A549 (cell line): Measurements from ENCODE around the gene ATP5F1E. TPM values are rescaled to one million over a fixed set of nuclear protein-coding genes. Genes with fewer than 3 reads are reported as not detected.

Experiments
- ATAC-seq, 2 experiments: fragments of 200-7000 bp in 1 of 2; fragments of >200 bp in 1 of 2; cut with Nextera tagmentation in 1 of 2; cut with Tn5 transposase in 1 of 2; 3 replicates each; pipeline versions ENCODE4 v1.8.0 to v1.9.1; 2018 to 2020; ENCODE audit warnings: mild to moderate bottlenecking in 1 of 2, moderate library complexity in 1 of 2
- CTCF ChIA-PET: fragments of 300-600 bp; sonication (Branson Sonifier 250); formaldehyde crosslinking; extraction: SDS; loops from one replicate; lab custom pipeline; 2021; ENCODE audit warnings: antibody characterized with exemption, inconsistent platforms; lab: Yijun Ruan, JAX
- POLR2A ChIA-PET: fragments of 350-600 bp; formaldehyde crosslinking; extraction: SDS; loops from one replicate; lab custom pipeline; 2021; ENCODE audit warnings: antibody characterized with exemption, inconsistent platforms; lab: Yijun Ruan, JAX
- DNase-seq, 2 experiments: peaks; one replicate each; pipeline versions ENCODE4 v3.0.0 to v3.0.0-alpha.2; 2011 to 2016; ENCODE audit warnings: low read depth in 1 of 2, low spot score in 1 of 2
- FAIRE-seq: peaks from 2 replicates; lab custom pipeline; 2011; peaks lifted over from hg19 to GRCh38; lab: Jason Lieb, UNC
- H3K27ac ChIP-seq, 2 experiments: fragments of >200 bp; sonication (Bioruptor Twin); formaldehyde crosslinking; 3 replicates each; pipeline ENCODE4 v1.5.1; 2016 to 2017
- H3K4me1 ChIP-seq: fragments of >200 bp; sonication (Bioruptor Twin); formaldehyde crosslinking; 3 replicates; pipeline ENCODE4 v1.6.1; 2016
- H3K4me2 ChIP-seq: fragments of >200 bp; sonication (Bioruptor Twin); formaldehyde crosslinking; 3 replicates; pipeline ENCODE4 v1.6.1; 2016
- H3K4me3 ChIP-seq: fragments of >200 bp; sonication (Bioruptor Twin); formaldehyde crosslinking; 3 replicates; pipeline ENCODE4 v1.5.1; 2016
- H3K9me3 ChIP-seq: fragments of >200 bp; sonication (Bioruptor Twin); formaldehyde crosslinking; 3 replicates; pipeline ENCODE4 v1.6.1; 2016
- CBX2 ChIP-seq: fragments of 200-600 bp; sonication (generic); IDR thresholded peaks from 2 replicates; pipeline ENCODE4 v1.6.1; 2016; ENCODE audit warnings: low read depth, mild to moderate bottlenecking, borderline replicate concordance
- CBX8 ChIP-seq: fragments of 200-600 bp; sonication (generic); IDR thresholded peaks from 2 replicates; pipeline ENCODE4 v1.6.1; 2016
- CEBPB ChIP-seq, 2 experiments: fragments of >200 bp in 1 of 2; sonication (Bioruptor Twin) in 1 of 2; formaldehyde crosslinking in 1 of 2; IDR thresholded peaks; 2 replicates each; pipeline ENCODE4 v1.6.1; 2012 to 2016
- CHD2 ChIP-seq: fragments of 150-350 bp; IDR thresholded peaks from 2 replicates; pipeline ENCODE4 v1.6.1; 2014; ENCODE audit warnings: low read length; ENCODE audit not compliant: partially characterized antibody
- EHF ChIP-seq: fragments of 250-450 bp; sonication (Bioruptor Pico); IDR thresholded peaks from 2 replicates; pipeline ENCODE4 v1.5.0; 2020; ENCODE audit warnings: mild to moderate bottlenecking
- FOXS1 ChIP-seq: fragments of 250-450 bp; sonication (Bioruptor Pico); IDR thresholded peaks from 2 replicates; pipeline ENCODE4 v1.5.0; 2020; ENCODE audit warnings: mild to moderate bottlenecking, moderate library complexity
- GATA3 ChIP-seq: IDR thresholded peaks from 2 replicates; pipeline ENCODE4 v1.6.1; 2012; ENCODE audit warnings: borderline replicate concordance
- HDAC2 ChIP-seq: fragments of 200-600 bp; sonication (generic); IDR thresholded peaks from 2 replicates; pipeline ENCODE4 v1.6.1; 2016
- HEYL ChIP-seq: fragments of 250-450 bp; sonication (Bioruptor Pico); IDR thresholded peaks from 2 replicates; pipeline ENCODE4 v1.8.0; 2021; ENCODE audit warnings: mild to moderate bottlenecking, moderate library complexity
- HOXA7 ChIP-seq: fragments of 250-450 bp; sonication (Bioruptor Pico); IDR thresholded peaks from 2 replicates; pipeline ENCODE4 v1.5.0; 2020; ENCODE audit warnings: mild to moderate bottlenecking, moderate library complexity
- JUN ChIP-seq, 2 experiments: fragments of >200 bp; sonication (Bioruptor Twin); formaldehyde crosslinking; IDR thresholded peaks; 2 replicates in 1 of 2; 3 replicates in 1 of 2; pipeline ENCODE4 v1.6.1; 2016 to 2017
- JUNB ChIP-seq: fragments of >200 bp; sonication (Bioruptor Twin); formaldehyde crosslinking; IDR thresholded peaks from 2 replicates; pipeline ENCODE4 v1.6.1; 2016
- KDM1A ChIP-seq: fragments of 200-600 bp; sonication (generic); IDR thresholded peaks from 2 replicates; pipeline ENCODE4 v1.6.1; 2016; ENCODE audit warnings: low read depth, mild to moderate bottlenecking
- KDM5A ChIP-seq: fragments of 200-600 bp; sonication (generic); IDR thresholded peaks from 2 replicates; pipeline ENCODE4 v1.6.1; 2016; ENCODE audit warnings: antibody characterized with exemption, mild to moderate bottlenecking
- MAFK ChIP-seq: fragments of 450-650 bp; IDR thresholded peaks from 2 replicates; pipeline ENCODE4 v1.6.1; 2014; ENCODE audit not compliant: partially characterized antibody
- MAZ ChIP-seq: fragments of 150-350 bp; IDR thresholded peaks from 2 replicates; pipeline ENCODE4 v1.6.1; 2014; ENCODE audit warnings: antibody characterized with exemption, low read depth, low read length, borderline replicate concordance
- NR3C1 ChIP-seq: fragments of >200 bp; sonication (Bioruptor Twin); formaldehyde crosslinking; IDR thresholded peaks from 3 replicates; pipeline ENCODE4 v1.6.1; 2017
- POLR2A ChIP-seq: IDR thresholded peaks from 2 replicates; pipeline ENCODE4 v1.6.1; 2012; ENCODE audit warnings: mild to moderate bottlenecking, low read length
- POLR2AphosphoS2 ChIP-seq: conservative IDR thresholded peaks from 2 replicates; pipeline ENCODE4 v1.6.1; 2012; ENCODE audit warnings: low read length, improper control_type of control experiment, inconsistent platforms
- RAD21 ChIP-seq, 2 experiments: fragments of >200 bp in 1 of 2; sonication (Bioruptor Twin) in 1 of 2; formaldehyde crosslinking in 1 of 2; IDR thresholded peaks in 1 of 2; conservative IDR thresholded peaks in 1 of 2; 2 replicates in 1 of 2; 3 replicates in 1 of 2; pipeline ENCODE4 v1.6.1; 2012 to 2018; ENCODE audit warnings: inconsistent platforms in 1 of 2
- RFX5 ChIP-seq: fragments of 450-650 bp; IDR thresholded peaks from 2 replicates; pipeline ENCODE4 v1.7.1; 2014; ENCODE audit warnings: antibody characterized with exemption, mild to moderate bottlenecking, moderate library complexity
- RNF2 ChIP-seq: fragments of 200-600 bp; sonication (generic); IDR thresholded peaks from 2 replicates; pipeline ENCODE4 v1.6.1; 2016; ENCODE audit warnings: low read depth, mild to moderate bottlenecking, antibody characterized with exemption, moderate library complexity, borderline replicate concordance
- TFCP2L1 ChIP-seq: fragments of 250-450 bp; sonication (Bioruptor Pico); IDR thresholded peaks from 2 replicates; pipeline ENCODE4 v1.5.0; 2021; ENCODE audit warnings: mild to moderate bottlenecking
- TP53 ChIP-seq: fragments of 250-450 bp; sonication (Bioruptor Pico); IDR thresholded peaks from 2 replicates; pipeline ENCODE4 v1.5.0; 2021; ENCODE audit warnings: mild to moderate bottlenecking, moderate library complexity
- ZFP36 ChIP-seq: fragments of 450-650 bp; IDR thresholded peaks from 2 replicates; pipeline ENCODE4 v1.6.1; 2014; ENCODE audit warnings: borderline replicate concordance; ENCODE audit not compliant: partially characterized antibody
- WGBS: methylation state at CpG from one replicate; pipeline ENCODE4 v1.1.6; 2017; ENCODE audit errors: missing lambda C conversion rate; 5-methylcytosine and 5-hydroxymethylcytosine counted together
- polyA plus RNA-seq, 4 experiments: library from polyadenylated mRNA; depleted of rRNA in 3 of 4; stranded (reverse); fragments of >200 nt; fragmentation: RNase III in 1 of 4; extraction: RNeasy Plus Mini Kit Qiagen cat#74134 plus additional on column Dnase treatment in 1 of 4; gene quantifications; 2 replicates in 3 of 4; 3 replicates in 1 of 4; pipeline ENCODE4 v1.2.3, GENCODE V29; 2011 to 2017
- TF ChIP-seq, protein P1 (sequence below): fragments of >200 bp; sonication (Bioruptor Twin); formaldehyde crosslinking; IDR thresholded peaks from 3 replicates; pipeline ENCODE4 v1.5.1; 2016
- TF ChIP-seq, protein P2 (sequence below): fragments of >200 bp; sonication (Bioruptor Twin); formaldehyde crosslinking; IDR thresholded peaks from 3 replicates; pipeline ENCODE4 v1.6.1; 2016
- TF ChIP-seq, protein P3 (sequence below): fragments of 450-650 bp; IDR thresholded peaks from 2 replicates; pipeline ENCODE4 v1.6.1; 2014; ENCODE audit warnings: antibody characterized with exemption
- TF ChIP-seq, protein P4 (sequence below): fragments of 250-450 bp; sonication (Bioruptor Pico); IDR thresholded peaks from 2 replicates; pipeline ENCODE4 v1.5.0; 2021; ENCODE audit warnings: mild to moderate bottlenecking, moderate library complexity, borderline replicate concordance

ATP5F1E gene
- polyA plus RNA-seq, 2 of the 4 experiments (the other 2 are of a cell fraction), result 84.9 to 108 TPM

DNA sequence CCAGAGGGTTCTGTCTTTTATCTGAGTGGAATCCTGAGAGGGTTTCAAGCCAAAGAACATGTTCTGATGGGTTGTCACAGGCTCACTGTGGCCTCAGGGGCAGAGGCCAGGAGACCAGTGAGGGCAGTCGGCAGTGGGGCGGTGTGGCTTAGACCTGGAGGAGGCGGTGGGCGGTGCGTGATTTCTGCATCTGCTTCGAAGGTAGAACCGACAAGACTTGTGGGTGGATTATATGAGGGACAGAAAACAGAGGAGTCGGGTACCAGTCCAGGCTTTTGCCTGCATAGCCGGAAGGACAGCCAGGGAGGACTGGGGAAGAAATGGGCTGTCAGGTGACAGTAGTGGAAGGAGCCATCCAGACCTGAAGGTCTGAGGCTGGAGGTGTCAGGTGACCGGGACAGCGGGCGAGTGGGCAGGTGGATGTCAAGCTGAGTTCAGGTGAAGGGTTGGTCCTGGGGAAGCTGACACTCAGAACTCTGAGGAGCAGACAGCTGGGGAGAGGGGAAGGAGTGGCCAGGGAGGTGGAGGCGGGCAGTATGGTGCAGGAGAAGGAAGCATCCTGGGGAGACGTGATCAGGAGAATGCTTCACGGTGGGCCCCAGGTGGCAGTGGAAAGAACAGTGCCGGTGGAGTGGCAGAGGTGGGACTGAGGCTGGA lies 28.2 kb downstream of the ATP5F1E start:
- ChIA-PET POLR2A (no interaction called here), CTCF (no interaction called here)
- WGBS, result 94% methylated on average over 16 of the region's 16 CpGs
- Histone ChIP-seq H3K4me2 (no peak overlapping the region), H3K4me1 (peaks cover 21% of the 10 kb centered on the region), H3K27ac (no peak overlapping the region), H3K4me3 (no peak overlapping the region), H3K9me3 (no peaks in the 10 kb centered on the region)
- ATAC-seq (no peak), FAIRE-seq (no peak), DNase-seq (no peak)
- TF ChIP-seq KDM5A, result no peak
- no peak for TF ChIP-seq HDAC2
- TF ChIP-seq RNF2, result no peak
- TF ChIP-seq, protein P1, sequence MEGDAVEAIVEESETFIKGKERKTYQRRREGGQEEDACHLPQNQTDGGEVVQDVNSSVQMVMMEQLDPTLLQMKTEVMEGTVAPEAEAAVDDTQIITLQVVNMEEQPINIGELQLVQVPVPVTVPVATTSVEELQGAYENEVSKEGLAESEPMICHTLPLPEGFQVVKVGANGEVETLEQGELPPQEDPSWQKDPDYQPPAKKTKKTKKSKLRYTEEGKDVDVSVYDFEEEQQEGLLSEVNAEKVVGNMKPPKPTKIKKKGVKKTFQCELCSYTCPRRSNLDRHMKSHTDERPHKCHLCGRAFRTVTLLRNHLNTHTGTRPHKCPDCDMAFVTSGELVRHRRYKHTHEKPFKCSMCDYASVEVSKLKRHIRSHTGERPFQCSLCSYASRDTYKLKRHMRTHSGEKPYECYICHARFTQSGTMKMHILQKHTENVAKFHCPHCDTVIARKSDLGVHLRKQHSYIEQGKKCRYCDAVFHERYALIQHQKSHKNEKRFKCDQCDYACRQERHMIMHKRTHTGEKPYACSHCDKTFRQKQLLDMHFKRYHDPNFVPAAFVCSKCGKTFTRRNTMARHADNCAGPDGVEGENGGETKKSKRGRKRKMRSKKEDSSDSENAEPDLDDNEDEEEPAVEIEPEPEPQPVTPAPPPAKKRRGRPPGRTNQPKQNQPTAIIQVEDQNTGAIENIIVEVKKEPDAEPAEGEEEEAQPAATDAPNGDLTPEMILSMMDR, result no peak
- TF ChIP-seq TP53 (CRISPR knock-in tag), result no peak
- TF ChIP-seq JUN (IDR thresholded peaks at IDR 0.05), result no peak
- TF ChIP-seq GATA3, result no peak
- TF ChIP-seq RFX5, result no peak
- TF ChIP-seq MAZ, result no peak
- TF ChIP-seq CEBPB (IDR thresholded peaks at IDR 0.05), result no peak
- no peak for TF ChIP-seq KDM1A
- TF ChIP-seq, protein P2, sequence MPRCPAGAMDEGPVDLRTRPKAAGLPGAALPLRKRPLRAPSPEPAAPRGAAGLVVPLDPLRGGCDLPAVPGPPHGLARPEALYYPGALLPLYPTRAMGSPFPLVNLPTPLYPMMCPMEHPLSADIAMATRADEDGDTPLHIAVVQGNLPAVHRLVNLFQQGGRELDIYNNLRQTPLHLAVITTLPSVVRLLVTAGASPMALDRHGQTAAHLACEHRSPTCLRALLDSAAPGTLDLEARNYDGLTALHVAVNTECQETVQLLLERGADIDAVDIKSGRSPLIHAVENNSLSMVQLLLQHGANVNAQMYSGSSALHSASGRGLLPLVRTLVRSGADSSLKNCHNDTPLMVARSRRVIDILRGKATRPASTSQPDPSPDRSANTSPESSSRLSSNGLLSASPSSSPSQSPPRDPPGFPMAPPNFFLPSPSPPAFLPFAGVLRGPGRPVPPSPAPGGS, result no peak

DNA sequence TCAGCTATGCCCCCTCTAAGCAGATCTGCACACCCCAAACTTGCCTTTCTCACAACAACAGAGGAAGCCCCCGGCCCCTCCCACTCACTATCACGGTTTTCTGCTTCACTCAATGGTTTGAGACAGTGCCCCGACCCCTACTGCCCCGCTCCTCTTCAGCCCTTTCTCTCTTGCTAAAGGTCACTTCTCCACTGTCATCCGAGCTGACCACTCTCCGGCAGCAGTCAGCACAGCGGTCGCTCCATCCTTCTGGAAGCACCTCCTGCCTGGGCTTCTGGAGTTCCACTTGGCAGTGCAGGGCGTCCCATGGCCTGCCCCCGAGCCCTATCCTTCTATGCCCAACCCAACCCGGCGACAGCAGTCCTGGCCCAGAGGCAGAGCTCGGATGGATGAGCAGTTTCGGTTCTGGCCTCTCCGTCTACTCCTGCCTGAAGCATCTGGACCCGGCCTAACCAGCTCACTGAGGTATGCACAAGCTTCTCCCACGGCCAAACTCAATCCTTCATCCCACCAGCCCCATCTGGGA lies 29.2 kb downstream of the ATP5F1E start:
- no peaks in the 10 kb centered on the region for H3K9me3 ChIP-seq
- no peak for FAIRE-seq
- no peak overlapping the region for H3K27ac ChIP-seq
- TF ChIP-seq TFCP2L1 (CRISPR knock-in tag), result no peak
- TF ChIP-seq EHF, result no peak
- TF ChIP-seq HEYL, result no peak
- TF ChIP-seq CBX8, result no peak
- TF ChIP-seq, protein P2, result no peak
- TF ChIP-seq CHD2, result no peak
- TF ChIP-seq KDM5A, result no peak
- no peak for TF ChIP-seq FOXS1 (CRISPR knock-in tag)
- no peak for TF ChIP-seq HOXA7 (CRISPR knock-in tag)
- TF ChIP-seq RAD21 (conservative IDR thresholded peaks at IDR 0.05 in 1 of 2, IDR thresholded peaks at IDR 0.05 in 1 of 2), result no peak
- no peak for TF ChIP-seq POLR2A
- ChIA-PET POLR2A (no interaction called here), CTCF (no interaction called here)
- ATAC-seq, result no peak
- H3K4me3 ChIP-seq, result no peak overlapping the region
- no peak for DNase-seq
- no peak overlapping the region for H3K4me2 ChIP-seq
- H3K4me1 ChIP-seq, result peaks cover 21% of the 10 kb centered on the region
- 89% methylated on average over 14 of the region's 17 CpGs for WGBS

DNA sequence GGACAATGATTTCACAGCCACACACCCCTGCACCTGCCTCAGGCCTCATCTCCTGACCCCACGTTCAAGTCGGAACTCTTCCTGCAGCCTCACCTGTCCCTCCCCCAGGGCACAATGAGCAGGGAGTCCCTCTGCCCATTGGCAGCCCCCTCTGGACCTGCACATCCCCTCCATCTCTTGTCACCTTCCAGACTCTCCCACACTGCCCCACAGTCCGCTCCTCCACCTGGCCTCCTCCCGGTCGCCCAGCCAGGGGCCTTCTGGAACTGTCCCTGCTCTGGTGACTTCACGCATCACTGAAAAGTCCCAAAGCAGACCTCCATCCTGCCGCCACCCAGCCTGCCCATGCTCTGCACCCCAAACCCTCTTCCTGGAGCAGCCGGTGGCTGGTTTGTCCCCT lies 29.7 kb downstream of the ATP5F1E start:
- WGBS, result 93% methylated on average over 7 of the region's 8 CpGs
- Histone ChIP-seq H3K4me3 (no peak overlapping the region), H3K4me2 (no peak overlapping the region), H3K27ac (no peak overlapping the region), H3K4me1 (peaks cover 16% of the 10 kb centered on the region), H3K9me3 (no peaks in the 10 kb centered on the region)
- DNase-seq, result no peak
- FAIRE-seq, result no peak
- ChIA-PET POLR2A (no interaction called here), CTCF (no interaction called here)
- no peak for ATAC-seq
- TF ChIP-seq POLR2AphosphoS2, result no peak
- TF ChIP-seq JUNB, result no peak
- no peak for TF ChIP-seq RAD21 (conservative IDR thresholded peaks at IDR 0.05 in 1 of 2, IDR thresholded peaks at IDR 0.05 in 1 of 2)
- no peak for TF ChIP-seq RNF2
- no peak for TF ChIP-seq NR3C1
- TF ChIP-seq KDM5A, result no peak
- no peak for TF ChIP-seq FOXS1 (CRISPR knock-in tag)
- TF ChIP-seq, protein P3, sequence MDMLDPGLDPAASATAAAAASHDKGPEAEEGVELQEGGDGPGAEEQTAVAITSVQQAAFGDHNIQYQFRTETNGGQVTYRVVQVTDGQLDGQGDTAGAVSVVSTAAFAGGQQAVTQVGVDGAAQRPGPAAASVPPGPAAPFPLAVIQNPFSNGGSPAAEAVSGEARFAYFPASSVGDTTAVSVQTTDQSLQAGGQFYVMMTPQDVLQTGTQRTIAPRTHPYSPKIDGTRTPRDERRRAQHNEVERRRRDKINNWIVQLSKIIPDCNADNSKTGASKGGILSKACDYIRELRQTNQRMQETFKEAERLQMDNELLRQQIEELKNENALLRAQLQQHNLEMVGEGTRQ, result no peak
- TF ChIP-seq ZFP36, result no peak
- TF ChIP-seq MAFK, result no peak
- TF ChIP-seq CBX2, result no peak
- TF ChIP-seq, protein P4, sequence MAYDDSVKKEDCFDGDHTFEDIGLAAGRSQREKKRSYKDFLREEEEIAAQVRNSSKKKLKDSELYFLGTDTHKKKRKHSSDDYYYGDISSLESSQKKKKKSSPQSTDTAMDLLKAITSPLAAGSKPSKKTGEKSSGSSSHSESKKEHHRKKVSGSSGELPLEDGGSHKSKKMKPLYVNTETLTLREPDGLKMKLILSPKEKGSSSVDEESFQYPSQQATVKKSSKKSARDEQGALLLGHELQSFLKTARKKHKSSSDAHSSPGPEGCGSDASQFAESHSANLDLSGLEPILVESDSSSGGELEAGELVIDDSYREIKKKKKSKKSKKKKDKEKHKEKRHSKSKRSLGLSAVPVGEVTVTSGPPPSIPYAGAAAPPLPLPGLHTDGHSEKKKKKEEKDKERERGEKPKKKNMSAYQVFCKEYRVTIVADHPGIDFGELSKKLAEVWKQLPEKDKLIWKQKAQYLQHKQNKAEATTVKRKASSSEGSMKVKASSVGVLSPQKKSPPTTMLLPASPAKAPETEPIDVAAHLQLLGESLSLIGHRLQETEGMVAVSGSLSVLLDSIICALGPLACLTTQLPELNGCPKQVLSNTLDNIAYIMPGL, result no peak
- TF ChIP-seq MAZ, result no peak
